ENCODE measurements around the gene MAPK4.

MAPK4 gene

GRCh38 chr18:50662177-50662576 is 102.3 kb downstream of the MAPK4 start:
- no peaks in the 10 kb centered on the region for H3K79me2 ChIP-seq (ENCODE audit: low read length)
- no peaks in the 10 kb centered on the region for H3K36me3 ChIP-seq (replicated peaks; ENCODE audit: low read depth, low read length)
- no peak for TF ChIP-seq EZH2phosphoT487 (IDR thresholded peaks at IDR 0.05; ENCODE audit: low read depth)
- TF ChIP-seq, protein P1, sequence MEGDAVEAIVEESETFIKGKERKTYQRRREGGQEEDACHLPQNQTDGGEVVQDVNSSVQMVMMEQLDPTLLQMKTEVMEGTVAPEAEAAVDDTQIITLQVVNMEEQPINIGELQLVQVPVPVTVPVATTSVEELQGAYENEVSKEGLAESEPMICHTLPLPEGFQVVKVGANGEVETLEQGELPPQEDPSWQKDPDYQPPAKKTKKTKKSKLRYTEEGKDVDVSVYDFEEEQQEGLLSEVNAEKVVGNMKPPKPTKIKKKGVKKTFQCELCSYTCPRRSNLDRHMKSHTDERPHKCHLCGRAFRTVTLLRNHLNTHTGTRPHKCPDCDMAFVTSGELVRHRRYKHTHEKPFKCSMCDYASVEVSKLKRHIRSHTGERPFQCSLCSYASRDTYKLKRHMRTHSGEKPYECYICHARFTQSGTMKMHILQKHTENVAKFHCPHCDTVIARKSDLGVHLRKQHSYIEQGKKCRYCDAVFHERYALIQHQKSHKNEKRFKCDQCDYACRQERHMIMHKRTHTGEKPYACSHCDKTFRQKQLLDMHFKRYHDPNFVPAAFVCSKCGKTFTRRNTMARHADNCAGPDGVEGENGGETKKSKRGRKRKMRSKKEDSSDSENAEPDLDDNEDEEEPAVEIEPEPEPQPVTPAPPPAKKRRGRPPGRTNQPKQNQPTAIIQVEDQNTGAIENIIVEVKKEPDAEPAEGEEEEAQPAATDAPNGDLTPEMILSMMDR (IDR thresholded peaks at IDR 0.05; ENCODE audit: low read depth, low read length) = peak; percentile 99
- H3K27ac ChIP-seq (ENCODE audit: low read length) = no peak overlapping the region
- H3K9ac ChIP-seq (ENCODE audit: low read length) = no peak overlapping the region
- no peaks in the 10 kb centered on the region for H3K9me3 ChIP-seq (ENCODE audit: insufficient read depth, low read length)
- H3K27me3 ChIP-seq (ENCODE audit: low read depth, low read length) = peaks cover 58% of the 10 kb centered on the region
- H3K4me3 ChIP-seq (ENCODE audit: low read length) = no peak overlapping the region
- H2AFZ ChIP-seq (ENCODE audit: low read depth, low read length) = no peak overlapping the region
- H3K4me2 ChIP-seq (ENCODE audit: low read length) = no peak overlapping the region
- H4K20me1 ChIP-seq (ENCODE audit: insufficient read depth, low read length) = no peaks in the 10 kb centered on the region
- no peaks in the 10 kb centered on the region for H3K4me1 ChIP-seq (ENCODE audit: low read length)

DNA sequence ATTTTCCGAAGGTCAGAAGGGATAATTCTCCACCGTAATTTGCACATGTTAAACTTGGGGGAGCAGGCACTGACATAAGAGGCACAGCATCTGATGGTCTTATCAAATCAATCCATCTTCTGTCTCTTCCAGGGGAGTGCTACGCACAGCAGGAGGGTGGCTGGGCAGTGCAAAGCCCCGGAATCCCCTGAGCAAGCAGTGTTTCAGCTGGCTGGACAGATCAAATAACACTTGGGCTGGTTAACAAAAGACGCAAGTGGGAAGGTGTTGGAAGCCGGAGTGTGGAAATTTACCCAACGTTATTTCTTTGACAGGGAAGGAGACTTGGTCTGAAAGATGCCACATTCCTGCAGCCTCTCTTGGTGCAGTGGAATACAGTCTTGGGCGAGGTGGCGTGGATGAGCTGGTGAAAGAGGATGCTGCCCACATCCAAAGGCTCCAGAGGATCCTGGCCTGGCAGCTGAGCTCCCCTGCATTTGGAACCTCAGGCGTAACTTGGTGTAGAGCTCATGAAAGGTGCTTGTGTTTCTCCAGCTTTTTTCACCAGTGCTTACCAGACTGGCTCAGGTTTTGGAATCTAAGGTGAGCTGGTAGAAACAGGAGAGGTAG is 103.0 kb downstream of the MAPK4 start:
- H3K9me3 ChIP-seq (ENCODE audit: insufficient read depth, low read length) = no peaks in the 10 kb centered on the region

GRCh38 chr18:50663626-50664441 is 103.9 kb downstream of the MAPK4 start:
- no peak overlapping the region for H3K4me2 ChIP-seq (ENCODE audit: low read length)
- no peak overlapping the region for H3K27ac ChIP-seq (ENCODE audit: low read length)
- no peaks in the 10 kb centered on the region for H4K20me1 ChIP-seq (ENCODE audit: insufficient read depth, low read length)
- TF ChIP-seq, protein P1 (IDR thresholded peaks at IDR 0.05; ENCODE audit: low read depth, low read length) = no peak
- TF ChIP-seq EZH2phosphoT487 (IDR thresholded peaks at IDR 0.05; ENCODE audit: low read depth) = no peak
- no peaks in the 10 kb centered on the region for H3K36me3 ChIP-seq (replicated peaks; ENCODE audit: low read depth, low read length)
- no peak overlapping the region for H2AFZ ChIP-seq (ENCODE audit: low read depth, low read length)
- H3K9me3 ChIP-seq (ENCODE audit: insufficient read depth, low read length) = no peaks in the 10 kb centered on the region
- no peaks in the 10 kb centered on the region for H3K79me2 ChIP-seq (ENCODE audit: low read length)
- H3K4me3 ChIP-seq (ENCODE audit: low read length) = no peak overlapping the region
- peaks cover 75% of the 10 kb centered on the region for H3K27me3 ChIP-seq (ENCODE audit: low read depth, low read length)
- H3K4me1 ChIP-seq (ENCODE audit: low read length) = no peaks in the 10 kb centered on the region
- no peak overlapping the region for H3K9ac ChIP-seq (ENCODE audit: low read length)

More for the DNA sequence above, 103.0 kb downstream of the MAPK4 start:
- no peak overlapping the region for H3K27ac ChIP-seq (ENCODE audit: low read length)
- no peaks in the 10 kb centered on the region for H3K4me1 ChIP-seq (ENCODE audit: low read length)
- H3K4me3 ChIP-seq (ENCODE audit: low read length) = no peak overlapping the region
- no peak overlapping the region for H3K9ac ChIP-seq (ENCODE audit: low read length)
- H3K27me3 ChIP-seq (ENCODE audit: low read depth, low read length) = peaks cover 65% of the 10 kb centered on the region
- H3K4me2 ChIP-seq (ENCODE audit: low read length) = no peak overlapping the region
- no peaks in the 10 kb centered on the region for H3K79me2 ChIP-seq (ENCODE audit: low read length)
- TF ChIP-seq EZH2phosphoT487 (IDR thresholded peaks at IDR 0.05; ENCODE audit: low read depth) = no peak
- TF ChIP-seq, protein P1 (IDR thresholded peaks at IDR 0.05; ENCODE audit: low read depth, low read length) = no peak
- H2AFZ ChIP-seq (ENCODE audit: low read depth, low read length) = no peak overlapping the region
- no peaks in the 10 kb centered on the region for H4K20me1 ChIP-seq (ENCODE audit: insufficient read depth, low read length)
- no peaks in the 10 kb centered on the region for H3K36me3 ChIP-seq (replicated peaks; ENCODE audit: low read depth, low read length)

DNA sequence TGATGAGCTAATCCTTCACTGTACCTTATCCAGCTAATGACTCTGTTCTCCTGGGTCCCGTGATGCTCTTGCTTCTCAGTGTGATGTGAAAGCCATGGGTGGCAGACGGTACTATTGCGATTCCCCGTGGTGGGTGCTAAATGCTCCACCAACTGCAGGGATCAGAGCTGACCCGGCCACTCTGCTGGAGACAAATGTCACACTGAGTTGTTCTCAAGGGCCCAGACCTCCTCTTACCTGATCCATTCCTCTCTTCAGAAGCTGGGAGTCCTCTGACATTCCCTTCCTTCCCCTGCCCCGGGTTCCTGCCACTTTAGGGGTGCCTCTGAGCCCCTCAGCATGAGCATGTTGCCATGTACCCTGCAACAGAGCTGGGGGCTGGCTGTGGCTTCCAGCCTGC is 105.1 kb downstream of the MAPK4 start:
- H3K27me3 ChIP-seq (ENCODE audit: low read depth, low read length) = peaks cover 81% of the 10 kb centered on the region
- H3K9ac ChIP-seq (ENCODE audit: low read length) = no peak overlapping the region
- H3K4me2 ChIP-seq (ENCODE audit: low read length) = no peak overlapping the region
- no peak overlapping the region for H3K4me3 ChIP-seq (ENCODE audit: low read length)
- H3K27ac ChIP-seq (ENCODE audit: low read length) = no peak overlapping the region
- H2AFZ ChIP-seq (ENCODE audit: low read depth, low read length) = no peak overlapping the region
- no peaks in the 10 kb centered on the region for H4K20me1 ChIP-seq (ENCODE audit: insufficient read depth, low read length)
- H3K79me2 ChIP-seq (ENCODE audit: low read length) = no peaks in the 10 kb centered on the region
- H3K9me3 ChIP-seq (ENCODE audit: insufficient read depth, low read length) = no peaks in the 10 kb centered on the region
- H3K4me1 ChIP-seq (ENCODE audit: low read length) = no peaks in the 10 kb centered on the region
- H3K36me3 ChIP-seq (replicated peaks; ENCODE audit: low read depth, low read length) = no peaks in the 10 kb centered on the region
- TF ChIP-seq, protein P1 (IDR thresholded peaks at IDR 0.05; ENCODE audit: low read depth, low read length) = no peak
- no peak for TF ChIP-seq EZH2phosphoT487 (IDR thresholded peaks at IDR 0.05; ENCODE audit: low read depth)

All from OCI-LY3 (cell line).